Natural killer cell (primary cell): ENCODE data around the gene CCDC197. TPM values are rescaled to one million over a fixed set of nuclear protein-coding genes. Genes with fewer than 3 reads are reported as not detected.

Experiments used
- ATAC-seq, 3 donors: fragments of 150-1000 bp in 2 of 3; fragments of 200-7000 bp in 1 of 3; cut with Tn5 transposase; 1 replicate in 1 of 3; 2 replicates in 2 of 3; pipeline ENCODE4 v1.10.0; 2021; ENCODE audit warnings: mild to moderate bottlenecking in 2 of 3, moderate library complexity in 2 of 3
- DNase-seq, 2 donors: peaks; one replicate each; pipeline versions ENCODE4 v3.0.0 to v3.0.0-alpha.2; 2013 to 2021; ENCODE audit warnings: mixed read lengths in 1 of 2
- H3K27ac ChIP-seq: one replicate; pipeline ENCODE4 v1.5.1; 2013; ENCODE audit warnings: mild to moderate bottlenecking, low read length
- H3K27me3 ChIP-seq: one replicate; pipeline ENCODE4 v1.6.1; 2013; ENCODE audit warnings: low read length; ENCODE audit not compliant: control insufficient read depth, insufficient read depth
- H3K36me3 ChIP-seq: one replicate; pipeline ENCODE4 v1.6.1; 2013; ENCODE audit warnings: low read length; ENCODE audit not compliant: control insufficient read depth, insufficient read depth
- H3K4me1 ChIP-seq: one replicate; pipeline ENCODE4 v1.6.1; 2013; ENCODE audit warnings: low read length; ENCODE audit not compliant: control insufficient read depth, insufficient read depth
- H3K4me3 ChIP-seq: one replicate; pipeline ENCODE4 v1.5.1; 2013; ENCODE audit warnings: low read length
- H3K9me3 ChIP-seq: one replicate; pipeline ENCODE4 v1.6.1; 2013; ENCODE audit warnings: low read length; ENCODE audit not compliant: control insufficient read depth, insufficient read depth
- H3K27ac Mint-ChIP-seq, 2 donors: one replicate each; pipeline ENCODE4 v1.8.0; 2022; ENCODE audit warnings: mild to moderate bottlenecking in 2 of 2, mixed read lengths in 2 of 2, moderate library complexity in 1 of 2
- H3K27me3 Mint-ChIP-seq, 2 donors: one replicate each; pipeline ENCODE4 v1.8.0; 2022; ENCODE audit warnings: low read depth in 2 of 2, mixed read lengths in 2 of 2
- H3K36me3 Mint-ChIP-seq: one replicate; pipeline ENCODE4 v1.8.0; 2022; ENCODE audit warnings: mixed read lengths
- H3K4me1 Mint-ChIP-seq, 2 donors: one replicate each; pipeline ENCODE4 v1.8.0; 2022; ENCODE audit warnings: mixed read lengths in 2 of 2
- H3K4me3 Mint-ChIP-seq: one replicate; pipeline ENCODE4 v1.8.0; 2022; ENCODE audit warnings: mild to moderate bottlenecking, moderate library complexity, mixed read lengths
- H3K9me3 Mint-ChIP-seq, 2 donors: one replicate each; pipeline ENCODE4 v1.8.0; 2022; ENCODE audit warnings: mixed read lengths in 2 of 2
- WGBS: methylation state at CpG from one replicate; pipeline ENCODE4 v1.1.7; 2013; ENCODE audit warnings: missing lambda C conversion rate; ENCODE audit not compliant: insufficient coverage; 5-methylcytosine and 5-hydroxymethylcytosine counted together
- intact Hi-C: fragments of 100-400 bp; cut with micrococcal nuclease; formaldehyde crosslinking; loops from one replicate; pipeline ENCODE4 v1.14.2; 2022
- total RNA-seq, 4 donors: library from RNA; stranded (reverse); fragments of 120-200 nt in 1 of 4; gene quantifications; one replicate each; pipeline versions ENCODE4 v1.2.3 to v1.2.4, GENCODE V29; 2013 to 2022
- TF ChIP-seq, protein P1 (sequence below): fragments of 200-600 bp; IDR thresholded peaks from one replicate; pipeline ENCODE4 v1.8.0; 2022; ENCODE audit warnings: antibody characterized with exemption

CCDC197 gene
- total RNA-seq, 3 donors from 2014 or later (not counting 1 experiment from before 2014, with no cell fraction given): not detected

GRCh38 chr14:94043756-94044475 is 46.8 kb downstream of the CCDC197 start:
- Histone ChIP-seq H3K9me3 (no peaks in the 10 kb centered on the region), H3K27ac (no peak overlapping the region), H3K27me3 (no peaks in the 10 kb centered on the region), H3K4me3 (no peak overlapping the region), H3K4me1 (no peaks in the 10 kb centered on the region), H3K36me3 (peaks cover 25% of the 10 kb centered on the region)
- intact Hi-C loops: no loop called here
- no peaks in the 10 kb centered on the region for H3K9me3 Mint-ChIP-seq
- H3K4me1 Mint-ChIP-seq: no peaks in the 10 kb centered on the region
- ATAC-seq (peak in 1 of 3 donors; percentile 3), DNase-seq (no peak)
- peaks cover 15% of the 10 kb centered on the region for H3K36me3 Mint-ChIP-seq
- whole genome bisulfite sequencing: 96% methylated on average over 13 of the region's 14 CpGs
- peak overlapping the region in 1 of 2 donors; percentile 47 for H3K27ac Mint-ChIP-seq
- H3K27me3 Mint-ChIP-seq: no peaks in the 10 kb centered on the region
- TF ChIP-seq, protein P1, sequence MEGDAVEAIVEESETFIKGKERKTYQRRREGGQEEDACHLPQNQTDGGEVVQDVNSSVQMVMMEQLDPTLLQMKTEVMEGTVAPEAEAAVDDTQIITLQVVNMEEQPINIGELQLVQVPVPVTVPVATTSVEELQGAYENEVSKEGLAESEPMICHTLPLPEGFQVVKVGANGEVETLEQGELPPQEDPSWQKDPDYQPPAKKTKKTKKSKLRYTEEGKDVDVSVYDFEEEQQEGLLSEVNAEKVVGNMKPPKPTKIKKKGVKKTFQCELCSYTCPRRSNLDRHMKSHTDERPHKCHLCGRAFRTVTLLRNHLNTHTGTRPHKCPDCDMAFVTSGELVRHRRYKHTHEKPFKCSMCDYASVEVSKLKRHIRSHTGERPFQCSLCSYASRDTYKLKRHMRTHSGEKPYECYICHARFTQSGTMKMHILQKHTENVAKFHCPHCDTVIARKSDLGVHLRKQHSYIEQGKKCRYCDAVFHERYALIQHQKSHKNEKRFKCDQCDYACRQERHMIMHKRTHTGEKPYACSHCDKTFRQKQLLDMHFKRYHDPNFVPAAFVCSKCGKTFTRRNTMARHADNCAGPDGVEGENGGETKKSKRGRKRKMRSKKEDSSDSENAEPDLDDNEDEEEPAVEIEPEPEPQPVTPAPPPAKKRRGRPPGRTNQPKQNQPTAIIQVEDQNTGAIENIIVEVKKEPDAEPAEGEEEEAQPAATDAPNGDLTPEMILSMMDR: no peak
- H3K4me3 Mint-ChIP-seq: no peak overlapping the region

DNA sequence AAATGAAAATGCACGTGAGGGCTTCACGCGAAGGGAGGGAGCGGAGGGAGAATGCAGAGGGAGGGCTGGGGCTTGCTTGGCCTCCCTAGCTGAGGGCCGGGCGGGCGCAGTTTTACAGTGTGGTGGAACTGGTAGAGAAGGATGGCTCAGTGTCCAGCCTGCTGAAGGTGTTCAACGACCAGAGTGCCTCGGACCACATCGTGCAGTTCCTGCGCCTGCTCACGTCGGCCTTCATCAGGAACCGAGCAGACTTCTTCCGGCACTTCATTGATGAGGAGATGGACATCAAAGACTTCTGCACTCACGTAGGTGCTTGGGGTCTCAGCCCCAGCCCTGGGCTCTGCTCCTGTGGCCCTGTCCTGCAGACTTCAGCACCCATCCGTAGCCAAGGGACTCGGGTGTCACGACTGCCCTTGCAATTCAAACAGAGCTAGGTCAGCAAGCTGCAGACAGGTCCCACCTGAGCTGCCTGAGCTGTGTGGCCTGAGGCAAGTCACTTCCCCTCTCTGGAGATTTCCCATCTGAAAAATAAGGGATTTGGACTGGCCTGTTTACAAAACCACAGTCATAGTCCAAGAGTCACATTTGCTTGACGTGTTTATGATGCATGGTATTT is 47.5 kb downstream of the CCDC197 start:
- ATAC-seq (no peak), DNase-seq (no peak)
- Histone ChIP-seq H3K4me1 (no peaks in the 10 kb centered on the region), H3K27me3 (no peaks in the 10 kb centered on the region), H3K27ac (no peak overlapping the region), H3K9me3 (no peaks in the 10 kb centered on the region), H3K4me3 (no peak overlapping the region), H3K36me3 (peaks cover 32% of the 10 kb centered on the region)
- Mint-ChIP-seq H3K4me1 (no peaks in the 10 kb centered on the region), H3K4me3 (no peak overlapping the region), H3K27ac (peak overlapping the region in 1 of 2 donors; percentile 9), H3K27me3 (no peaks in the 10 kb centered on the region), H3K36me3 (peaks cover 15% of the 10 kb centered on the region), H3K9me3 (no peaks in the 10 kb centered on the region)
- TF ChIP-seq, protein P1: no peak
- intact Hi-C loops: no loop called here
- WGBS: 95% methylated on average over 20 of the region's 20 CpGs

DNA sequence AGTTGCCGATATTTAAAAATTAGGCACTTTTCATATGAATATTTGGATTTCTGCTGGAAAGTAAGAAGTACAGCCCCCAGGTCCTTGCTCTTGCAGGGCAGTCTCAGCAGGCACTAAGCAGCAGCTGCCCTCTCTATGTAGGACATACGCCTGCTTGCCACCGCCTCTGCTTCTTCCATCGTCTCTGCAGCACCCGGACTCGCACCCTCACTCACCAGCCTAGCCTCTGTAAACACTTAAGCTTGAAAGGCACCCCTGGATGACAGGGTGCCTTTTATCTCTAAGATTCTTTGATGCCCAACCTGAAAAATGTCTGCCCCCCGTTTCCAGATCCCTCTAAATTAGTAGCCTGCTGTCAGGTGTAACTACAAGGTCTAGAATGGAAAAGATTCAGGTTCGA is 48.0 kb downstream of the CCDC197 start:
- no peaks in the 10 kb centered on the region for H3K9me3 Mint-ChIP-seq
- WGBS: 98% methylated on average over 8 of the region's 8 CpGs
- Histone ChIP-seq H3K9me3 (no peaks in the 10 kb centered on the region), H3K27ac (no peak overlapping the region), H3K4me3 (no peak overlapping the region), H3K36me3 (peaks cover 37% of the 10 kb centered on the region), H3K27me3 (no peaks in the 10 kb centered on the region), H3K4me1 (no peaks in the 10 kb centered on the region)
- H3K4me1 Mint-ChIP-seq: no peaks in the 10 kb centered on the region
- intact Hi-C loops: no loop called here
- no peak overlapping the region for H3K4me3 Mint-ChIP-seq
- TF ChIP-seq, protein P1: no peak
- DNase-seq: no peak
- H3K27me3 Mint-ChIP-seq: no peaks in the 10 kb centered on the region
- peak overlapping the region; percentile 9 to 62 for H3K27ac Mint-ChIP-seq
- ATAC-seq: no peak
- H3K36me3 Mint-ChIP-seq: peaks cover 17% of the 10 kb centered on the region
